Right lobe of liver (tissue), 4 donors: Measurements from ENCODE around the gene TIMM10B.

Source experiments
- POLR2A ChIP-seq: fragments of 450-650 bp; IDR thresholded peaks from one replicate; pipeline ENCODE4 v1.6.1; 2017; ENCODE audit warnings: antibody characterized with exemption, mild to moderate bottlenecking
- TF ChIP-seq, protein P1 (sequence below), 4 donors: fragments of 200-600 bp in 3 of 4; fragments of 450-650 bp in 1 of 4; IDR thresholded peaks; one replicate each; pipeline versions ENCODE4 v1.5.1 to v1.8.0; 2016 to 2022; ENCODE audit warnings: antibody characterized with exemption in 4 of 4, mild to moderate bottlenecking in 2 of 4
- donor health status: DM: no; HTN: no; CAD: no.
- donor health status: DM: no; HTN: no; CAD: no.
- donor health status: DM: no; HTN: yes; CAD: no.

GRCh38 chr11:6452219-6452618, 29.1 kb upstream of the TIMM10B start:
- TF ChIP-seq POLR2A = no peak
- TF ChIP-seq, protein P1, sequence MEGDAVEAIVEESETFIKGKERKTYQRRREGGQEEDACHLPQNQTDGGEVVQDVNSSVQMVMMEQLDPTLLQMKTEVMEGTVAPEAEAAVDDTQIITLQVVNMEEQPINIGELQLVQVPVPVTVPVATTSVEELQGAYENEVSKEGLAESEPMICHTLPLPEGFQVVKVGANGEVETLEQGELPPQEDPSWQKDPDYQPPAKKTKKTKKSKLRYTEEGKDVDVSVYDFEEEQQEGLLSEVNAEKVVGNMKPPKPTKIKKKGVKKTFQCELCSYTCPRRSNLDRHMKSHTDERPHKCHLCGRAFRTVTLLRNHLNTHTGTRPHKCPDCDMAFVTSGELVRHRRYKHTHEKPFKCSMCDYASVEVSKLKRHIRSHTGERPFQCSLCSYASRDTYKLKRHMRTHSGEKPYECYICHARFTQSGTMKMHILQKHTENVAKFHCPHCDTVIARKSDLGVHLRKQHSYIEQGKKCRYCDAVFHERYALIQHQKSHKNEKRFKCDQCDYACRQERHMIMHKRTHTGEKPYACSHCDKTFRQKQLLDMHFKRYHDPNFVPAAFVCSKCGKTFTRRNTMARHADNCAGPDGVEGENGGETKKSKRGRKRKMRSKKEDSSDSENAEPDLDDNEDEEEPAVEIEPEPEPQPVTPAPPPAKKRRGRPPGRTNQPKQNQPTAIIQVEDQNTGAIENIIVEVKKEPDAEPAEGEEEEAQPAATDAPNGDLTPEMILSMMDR (IDR thresholded peaks at IDR 0.05) = no peak
